ENCODE data around the gene COQ8B.

DNA sequence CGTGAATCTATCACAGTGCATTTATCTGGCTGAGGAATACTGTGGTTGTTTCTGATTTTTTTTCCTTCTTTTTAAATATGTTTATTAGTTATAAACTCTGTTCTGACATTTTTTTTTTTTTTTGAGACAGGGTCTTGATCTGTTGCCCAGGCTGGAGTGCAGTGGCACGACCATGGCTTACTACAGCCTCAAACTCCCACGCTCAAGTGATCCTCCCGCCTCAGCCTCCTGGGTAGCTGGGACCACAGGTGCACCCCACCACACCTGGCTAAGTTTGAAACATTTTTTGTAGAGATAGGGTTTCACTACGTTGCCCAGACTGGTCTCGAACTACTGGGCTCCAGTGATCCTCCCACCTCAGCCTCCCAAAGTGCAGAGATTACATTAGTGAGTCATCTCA lies 19.7 kb downstream of the COQ8B start:
- TF ChIP-seq CTCF (IDR thresholded peaks at IDR 0.05) (no peak), POLR2A (IDR thresholded peaks at IDR 0.05) (no peak)

All from heart left ventricle (tissue), 13 donors.